DLD1 (cell line): ENCODE results near the gene MICU2.
"Not testable (repeated sequence)": the region's sequence is repeated elsewhere in the genome, so short reads cannot be mapped to it uniquely, and the experiment has no call there.

Experiments used
- in situ Hi-C: cut with HindIII; loops from 2 replicates; pipeline ENCODE4 v1.10.0; 2017; ENCODE audit warnings: low sequenced_read_pairs

The MICU2 gene

DNA sequence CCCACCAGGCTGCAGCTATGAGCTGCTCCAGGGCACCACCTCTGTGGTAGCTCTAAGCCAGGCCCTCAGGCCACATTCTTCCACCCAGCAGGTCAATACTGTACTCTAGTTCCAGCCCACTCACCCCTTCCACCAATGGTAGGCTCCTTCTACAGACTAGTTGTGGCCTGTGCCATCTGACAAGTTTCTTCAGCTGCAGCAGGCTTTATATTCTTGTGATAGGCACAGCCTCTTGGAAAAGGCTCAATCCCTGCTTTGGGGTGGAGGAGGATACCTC, 8.5 kb downstream of the MICU2 start:
- in situ Hi-C loops, result no loop called here

GRCh38 chr13:21594715-21595545, 9.0 kb downstream of the MICU2 start:
- in situ Hi-C loops, result no loop called here

- in situ Hi-C loops, result not testable (repeated sequence)
Measured at GRCh38 chr13:21590665-21591456, 13.1 kb downstream of the MICU2 start.

GRCh38 chr13:21590231-21590630, 13.7 kb downstream of the MICU2 start:
- in situ Hi-C loops, result no loop called here

DNA sequence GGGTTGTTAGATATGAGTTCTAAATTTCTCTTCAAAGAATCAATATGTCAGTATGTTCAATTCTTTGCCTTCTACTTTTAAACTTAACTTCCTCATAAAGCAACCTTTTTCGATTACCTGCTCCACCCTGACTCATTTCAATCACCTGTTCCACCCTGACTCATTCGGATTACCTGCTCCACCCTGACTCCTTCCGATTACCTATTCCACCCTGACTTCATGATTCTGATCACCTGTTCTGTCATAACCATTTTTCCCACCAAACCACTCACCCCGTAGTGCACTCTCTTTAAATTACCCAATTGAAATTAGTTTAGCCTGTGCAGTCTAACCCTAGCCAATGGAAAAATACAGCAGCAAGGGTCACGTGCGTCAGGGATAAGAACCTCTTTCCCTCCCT, 14.5 kb downstream of the MICU2 start:
- in situ Hi-C loops, result not testable (repeated sequence)

DNA sequence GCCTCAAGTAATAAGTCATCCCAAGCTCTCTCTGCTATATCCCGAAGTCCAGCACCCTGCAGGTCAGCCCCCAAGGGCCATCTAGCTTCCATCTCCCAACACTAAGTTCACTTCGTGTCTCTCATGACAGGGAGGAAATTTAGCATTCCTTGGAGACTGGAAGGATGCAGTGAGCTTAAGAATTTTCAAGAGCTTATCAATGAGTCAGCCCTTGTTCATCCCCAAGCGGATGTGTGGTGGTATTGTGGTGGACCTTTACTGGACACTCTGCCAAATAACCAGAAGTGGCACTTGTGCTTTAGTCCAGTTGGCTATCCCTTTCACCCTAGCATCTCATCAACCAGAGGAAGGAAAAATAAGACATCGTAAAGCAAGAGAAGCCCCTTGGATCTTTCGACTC, 15.6 kb downstream of the MICU2 start:
- in situ Hi-C loops, result not testable (repeated sequence)

GRCh38 chr13:21584973-21585592, 18.9 kb downstream of the MICU2 start:
- in situ Hi-C loops, result no loop called here

DNA sequence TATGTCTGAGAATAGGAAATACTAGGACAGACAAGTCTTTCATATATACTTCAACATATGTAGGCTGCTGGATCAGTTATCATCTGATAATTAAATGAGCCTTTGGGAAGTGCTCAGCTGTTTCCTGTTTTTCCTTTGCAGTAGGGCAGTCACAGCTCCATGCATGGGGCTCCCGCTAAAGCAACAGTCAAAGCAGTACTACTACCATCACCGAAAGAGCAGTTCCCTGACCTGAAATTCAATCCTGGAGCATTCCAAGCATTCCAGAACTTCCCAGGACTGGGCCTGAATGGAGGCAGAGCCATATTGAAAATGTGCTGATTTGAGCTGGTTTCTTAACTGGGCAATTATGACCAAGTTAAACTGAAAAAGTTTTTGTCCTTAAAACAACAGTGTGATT, 20.5 kb downstream of the MICU2 start:
- in situ Hi-C loops, result no loop called here

- in situ Hi-C loops, result no loop called here
Measured at GRCh38 chr13:21580736-21581135, 23.2 kb downstream of the MICU2 start.

GRCh38 chr13:21579754-21580316, 24.1 kb downstream of the MICU2 start:
- in situ Hi-C loops, result no loop called here

DNA sequence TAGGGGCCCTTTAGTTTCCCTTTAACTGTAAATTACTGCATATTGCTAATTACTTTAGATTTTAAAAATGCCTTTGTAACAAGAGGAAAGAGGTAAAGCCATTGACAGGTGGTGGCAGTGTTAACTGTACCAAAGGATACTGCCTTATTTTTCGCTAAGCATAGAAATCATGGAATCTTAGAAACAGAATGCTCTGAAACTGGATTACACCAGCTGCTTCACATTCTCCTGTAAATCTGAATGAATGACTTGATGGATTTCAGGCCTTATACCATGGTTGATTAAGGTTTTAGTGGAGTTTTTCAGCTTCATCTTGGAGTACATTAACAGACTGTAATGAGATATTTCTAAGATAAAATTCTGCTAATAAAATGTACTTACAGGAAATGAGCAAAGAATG, 25.2 kb downstream of the MICU2 start:
- in situ Hi-C loops, result no loop called here

DNA sequence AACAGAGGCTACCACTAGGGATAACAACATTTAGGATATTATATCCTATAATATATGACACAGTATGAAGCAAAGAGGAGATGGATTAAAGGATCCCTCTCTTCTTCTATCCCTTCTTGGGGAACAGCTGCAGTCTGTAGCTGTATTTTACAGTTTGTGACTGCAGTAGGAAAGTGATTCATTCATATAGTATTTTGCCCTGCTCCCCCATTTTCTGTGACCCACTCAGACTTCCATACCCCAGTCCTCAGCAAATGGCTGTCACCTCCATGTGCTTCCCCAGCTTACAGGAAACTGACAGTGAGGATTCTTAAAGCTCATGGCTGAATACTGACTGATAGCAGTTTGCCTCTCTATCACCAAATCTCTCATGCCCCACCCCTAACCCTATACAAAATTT, 27.5 kb downstream of the MICU2 start:
- in situ Hi-C loops, result no loop called here

GRCh38 chr13:21573920-21574712, 29.9 kb downstream of the MICU2 start:
- in situ Hi-C loops, result no loop called here

DNA sequence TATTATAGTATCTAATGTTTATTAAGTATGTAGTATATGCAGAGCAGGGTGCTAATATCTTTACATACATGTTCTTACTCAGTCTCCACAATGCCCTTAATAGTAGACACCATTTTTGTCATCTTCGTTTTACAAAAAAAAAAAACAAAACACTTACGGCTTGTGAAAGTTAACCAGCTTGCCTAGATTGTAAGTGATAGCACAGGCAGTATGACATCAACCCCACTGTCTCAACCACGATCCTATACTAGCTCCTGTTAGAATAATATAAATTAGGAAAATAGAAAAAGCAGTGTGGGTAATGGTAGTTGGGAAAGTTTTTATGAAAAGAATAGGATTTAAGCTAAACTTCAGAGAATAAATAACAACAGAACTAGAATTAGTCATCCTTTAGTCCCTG, 34.3 kb downstream of the MICU2 start:
- in situ Hi-C loops, result no loop called here

DNA sequence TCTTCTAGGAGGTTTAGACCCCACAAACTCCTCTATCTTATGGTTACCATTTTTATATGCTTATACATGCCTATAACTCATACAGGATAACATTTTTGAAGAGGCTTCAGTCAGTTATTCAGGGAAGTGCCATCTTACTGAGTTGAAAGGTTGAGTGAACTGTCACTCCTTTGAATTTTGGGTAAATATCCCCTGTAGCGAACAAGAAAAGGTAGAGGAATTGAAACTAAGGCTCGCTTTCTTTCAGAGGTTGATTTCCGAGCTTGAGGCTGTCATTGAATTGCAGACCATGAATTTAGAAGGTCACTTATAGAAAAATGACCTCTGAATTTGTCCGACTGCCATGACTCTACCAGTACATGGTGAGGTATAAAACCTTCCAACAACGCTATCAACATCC, 35.1 kb downstream of the MICU2 start:
- in situ Hi-C loops, result no loop called here

- in situ Hi-C loops, result no loop called here
Measured at GRCh38 chr13:21567714-21568113, 36.3 kb downstream of the MICU2 start.

DNA sequence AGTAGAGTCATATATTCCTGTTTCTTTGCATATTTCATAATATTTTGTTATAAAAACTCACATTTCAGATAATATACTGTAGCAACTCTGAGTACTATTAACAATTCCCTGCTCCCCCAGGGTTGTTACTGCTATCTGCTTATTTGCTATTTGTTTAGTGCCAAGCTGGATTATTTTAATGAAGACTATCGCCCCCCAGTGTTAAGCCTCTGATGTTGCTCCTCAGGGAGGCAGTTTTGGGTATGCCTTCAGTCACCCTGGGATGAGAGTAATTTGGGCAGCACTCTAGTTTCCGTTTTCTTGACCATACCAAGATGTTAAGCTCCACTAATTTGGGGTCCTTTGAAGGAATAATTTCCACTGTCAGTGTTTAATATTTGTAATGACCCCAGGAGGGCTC, 46.0 kb downstream of the MICU2 start:
- in situ Hi-C loops, result no loop called here

GRCh38 chr13:21556051-21556450, 47.9 kb downstream of the MICU2 start:
- in situ Hi-C loops, result no loop called here

GRCh38 chr13:21553261-21553660, 50.7 kb downstream of the MICU2 start:
- in situ Hi-C loops, result not testable (repeated sequence)

DNA sequence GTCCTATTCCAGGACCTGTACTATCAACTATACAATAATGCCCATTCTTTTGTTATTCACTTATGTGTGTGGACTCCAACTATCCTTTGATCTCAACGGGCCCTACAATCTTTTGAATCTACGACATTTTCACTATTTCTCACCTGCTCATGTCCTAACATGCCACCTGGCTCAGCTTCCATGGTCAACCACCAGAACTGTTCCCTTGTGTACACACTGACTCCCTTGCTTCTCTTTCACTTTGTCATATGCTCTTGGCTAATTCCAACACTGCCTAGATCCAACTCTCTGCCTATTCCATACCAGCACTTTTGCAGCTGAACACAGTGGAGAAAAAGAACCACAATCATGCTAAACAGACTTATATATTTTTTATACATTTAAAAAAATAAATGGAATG, 53.1 kb downstream of the MICU2 start:
- in situ Hi-C loops, result no loop called here

DNA sequence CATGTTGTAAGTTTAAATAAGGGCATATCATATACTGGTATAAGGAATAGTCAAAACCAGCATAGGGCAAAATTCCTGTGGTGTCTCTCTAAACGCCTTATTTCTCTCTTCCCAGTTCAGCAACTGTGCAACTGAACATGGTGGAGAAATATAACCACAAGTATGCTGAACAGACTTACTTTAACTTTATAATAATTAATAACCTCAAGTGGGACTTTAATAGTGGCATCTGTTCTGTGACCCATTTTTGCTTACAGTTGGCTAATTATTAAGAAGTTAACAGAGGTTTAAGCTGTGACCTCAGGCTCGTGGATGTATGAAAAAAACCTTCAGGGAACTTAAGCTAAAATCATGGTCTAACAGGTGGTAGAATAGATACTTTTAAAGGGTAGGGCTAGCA, 54.3 kb downstream of the MICU2 start:
- in situ Hi-C loops, result no loop called here
